CD4-positive, alpha-beta T cell treated with Interleukin-4 for 4 hours (primary cell): ENCODE measurements around the gene PPP1R12C.

Experiments used
- DNase-seq: peaks from one replicate; pipeline ENCODE4 v3.0.0-alpha.2; 2020

The PPP1R12C gene

DNA sequence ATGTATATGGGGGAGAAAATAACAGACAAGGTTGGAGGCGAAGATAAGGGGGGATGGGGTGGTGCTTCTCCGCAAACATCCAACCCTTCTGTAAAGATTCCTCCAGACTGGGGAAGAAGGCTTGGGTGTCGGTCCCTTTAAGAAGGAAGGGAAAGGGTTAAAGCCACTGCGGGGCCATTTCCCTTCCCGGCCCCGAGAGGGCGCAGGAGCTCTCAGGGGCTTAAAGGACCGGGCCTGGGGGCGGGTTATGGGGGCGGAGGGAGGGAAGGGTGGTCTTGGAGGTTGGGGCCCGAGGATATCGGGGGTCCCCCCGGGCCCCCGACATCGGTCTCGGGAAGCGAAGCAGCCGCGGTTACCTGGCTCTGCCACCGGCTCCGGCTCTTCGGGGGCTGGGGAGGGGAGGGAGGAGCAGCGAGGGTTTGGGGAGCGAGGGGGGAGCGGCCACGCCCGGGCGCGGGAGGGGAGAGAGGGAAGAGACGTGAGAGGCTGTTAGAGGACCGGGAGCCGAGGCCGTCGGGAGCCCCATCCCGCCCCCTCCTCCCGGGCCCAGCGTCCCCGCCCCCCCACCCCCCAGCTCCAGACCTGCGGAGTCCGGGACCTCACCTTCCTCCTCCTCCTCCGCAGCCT lies 28.8 kb upstream of the PPP1R12C start:
- DNase-seq, result no peak

DNA sequence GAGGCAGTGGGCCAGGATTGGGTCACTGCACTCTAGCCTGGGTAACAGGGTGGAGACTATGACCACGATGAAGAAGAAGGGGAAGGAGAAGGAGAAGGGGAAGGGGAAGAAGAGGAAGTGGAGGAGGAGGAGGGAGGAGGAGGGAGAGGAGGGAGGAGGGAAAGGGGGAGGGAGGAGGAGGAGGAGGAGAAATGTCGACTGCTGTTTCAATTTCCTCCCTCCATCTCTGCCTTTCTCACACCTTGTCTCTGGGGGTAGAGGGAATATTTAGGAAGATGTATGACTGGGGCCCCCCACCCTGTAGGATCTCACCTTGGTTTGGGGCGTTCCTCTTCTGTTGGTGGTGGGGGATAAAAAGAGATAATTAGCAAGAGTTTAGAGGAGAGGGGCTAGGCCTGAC lies 27.8 kb upstream of the PPP1R12C start:
- no peak for DNase-seq

DNA sequence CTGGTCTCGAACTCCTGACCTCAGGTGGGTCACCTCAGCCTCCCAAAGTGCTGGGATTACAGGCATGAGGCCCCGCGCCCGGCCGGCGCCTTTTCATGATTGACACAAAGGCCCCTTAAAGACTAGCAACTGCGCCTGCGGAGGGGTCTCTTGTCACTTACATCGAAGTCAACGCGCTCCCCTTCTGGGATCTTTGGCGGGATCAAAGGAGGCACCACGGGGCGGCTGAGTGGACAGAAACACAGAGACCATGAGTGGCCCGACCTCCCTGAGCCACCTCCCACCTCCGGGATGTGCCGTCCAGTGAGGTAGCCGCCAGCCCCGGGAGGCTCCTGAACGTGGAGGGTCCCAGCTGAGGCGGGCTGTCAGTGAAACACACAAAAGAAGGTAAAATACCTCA lies 24.3 kb upstream of the PPP1R12C start:
- DNase-seq, result no peak

- no peak for DNase-seq
Observed at GRCh38 chr19:55137915-55138314, 20.5 kb upstream of the PPP1R12C start.

GRCh38 chr19:55136399-55137102 lies 19.1 kb upstream of the PPP1R12C start:
- no peak for DNase-seq

DNA sequence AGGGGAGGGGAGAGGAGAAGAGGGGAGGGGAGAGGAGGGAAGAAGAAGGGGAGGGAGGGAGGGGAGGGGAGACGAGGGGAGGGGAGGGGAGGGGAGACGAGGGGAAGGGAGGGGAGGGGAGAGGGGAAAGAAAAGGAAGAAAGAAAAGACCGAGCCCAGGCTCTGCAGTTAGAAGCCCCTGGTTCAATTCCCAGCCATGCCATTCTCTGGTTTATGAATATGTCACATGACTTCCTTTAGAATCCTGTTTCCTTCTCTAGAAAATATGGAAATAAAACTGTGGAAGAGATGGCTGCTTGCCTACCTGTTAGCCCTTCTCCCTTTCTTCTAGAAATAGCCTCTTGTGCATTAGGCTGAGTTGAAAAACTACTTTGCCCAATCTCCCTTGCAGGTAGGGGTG lies 17.3 kb upstream of the PPP1R12C start:
- no peak for DNase-seq

DNA sequence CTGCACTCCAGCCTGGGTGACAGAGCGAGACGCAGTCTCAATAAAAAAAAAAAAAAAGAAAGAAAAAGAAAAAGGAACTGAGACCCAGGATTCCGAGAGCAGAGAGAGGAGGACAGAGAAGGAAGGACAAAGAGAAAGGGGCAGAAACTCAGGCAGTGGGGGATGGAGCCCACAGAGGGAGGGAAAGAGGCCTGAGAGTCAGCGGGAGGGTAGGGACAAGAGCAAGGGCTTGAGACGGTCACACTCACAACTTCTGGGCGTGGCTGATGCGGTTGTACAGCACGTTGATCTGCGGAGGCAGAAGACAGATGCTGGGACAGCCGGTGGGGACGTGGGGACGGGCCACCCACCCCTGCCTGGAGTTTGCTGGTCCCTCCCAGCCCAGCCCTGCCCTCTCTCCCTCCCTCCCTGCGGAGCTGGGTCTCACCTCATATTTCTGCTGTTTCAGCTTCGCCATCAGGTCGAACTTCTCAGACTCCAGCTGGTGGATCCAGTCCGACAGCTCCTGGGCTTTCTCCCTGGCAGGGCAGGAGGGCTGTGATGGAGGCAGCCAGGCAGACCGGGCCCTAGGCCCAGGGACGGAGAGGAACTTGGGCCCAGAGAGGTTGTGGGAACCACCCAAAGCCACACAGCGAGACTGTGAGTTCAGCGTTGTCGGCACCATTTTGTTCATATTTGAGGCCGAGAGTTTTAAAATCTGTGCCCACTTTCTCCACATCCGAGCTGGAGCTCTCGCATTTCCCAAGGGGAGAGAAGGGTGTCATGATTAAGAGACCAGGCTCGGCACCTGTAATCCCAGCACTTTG lies 16.4 kb upstream of the PPP1R12C start:
- DNase-seq, result no peak

- no peak for DNase-seq
Observed at GRCh38 chr19:55132453-55133129, 15.2 kb upstream of the PPP1R12C start.

- DNase-seq, result no peak
Observed at GRCh38 chr19:55131421-55131820, 14.0 kb upstream of the PPP1R12C start.

DNA sequence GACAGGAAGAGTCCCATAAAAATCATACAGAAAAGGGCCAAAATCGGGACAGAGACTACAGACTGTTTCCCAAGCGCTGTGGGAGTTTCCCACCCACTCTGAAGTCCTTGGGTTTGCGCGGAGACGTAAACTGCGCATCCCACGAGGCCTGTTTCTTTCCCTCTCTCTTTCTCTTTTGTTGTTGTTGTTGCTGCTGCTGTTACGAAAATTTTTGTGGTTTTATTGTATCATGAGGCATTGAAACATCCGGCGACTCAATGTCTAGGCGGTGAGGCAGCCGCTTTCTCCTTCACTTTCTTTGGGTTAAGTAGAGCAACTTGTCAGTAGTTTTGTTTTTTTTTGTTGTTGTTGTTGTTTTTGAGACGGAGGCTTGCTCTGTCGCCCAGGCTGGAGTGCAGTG lies 1.6 kb upstream of the PPP1R12C start:
- peak; percentile 4 for DNase-seq

GRCh38 chr19:55118401-55118991 lies 1.1 kb upstream of the PPP1R12C start:
- DNase-seq, result peak; percentile 15

GRCh38 chr19:55117663-55118391 lies 390 bp upstream of the PPP1R12C start:
- peak; percentile 98 for DNase-seq

GRCh38 chr19:55116232-55116858 lies 1.1 kb downstream of the PPP1R12C start:
- peak; percentile 58 for DNase-seq

DNA sequence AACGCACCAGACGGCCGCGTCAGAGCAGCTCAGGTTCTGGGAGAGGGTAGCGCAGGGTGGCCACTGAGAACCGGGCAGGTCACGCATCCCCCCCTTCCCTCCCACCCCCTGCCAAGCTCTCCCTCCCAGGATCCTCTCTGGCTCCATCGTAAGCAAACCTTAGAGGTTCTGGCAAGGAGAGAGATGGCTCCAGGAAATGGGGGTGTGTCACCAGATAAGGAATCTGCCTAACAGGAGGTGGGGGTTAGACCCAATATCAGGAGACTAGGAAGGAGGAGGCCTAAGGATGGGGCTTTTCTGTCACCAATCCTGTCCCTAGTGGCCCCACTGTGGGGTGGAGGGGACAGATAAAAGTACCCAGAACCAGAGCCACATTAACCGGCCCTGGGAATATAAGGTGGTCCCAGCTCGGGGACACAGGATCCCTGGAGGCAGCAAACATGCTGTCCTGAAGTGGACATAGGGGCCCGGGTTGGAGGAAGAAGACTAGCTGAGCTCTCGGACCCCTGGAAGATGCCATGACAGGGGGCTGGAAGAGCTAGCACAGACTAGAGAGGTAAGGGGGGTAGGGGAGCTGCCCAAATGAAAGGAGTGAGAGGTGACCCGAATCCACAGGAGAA lies 1.9 kb downstream of the PPP1R12C start:
- peak; percentile 6 for DNase-seq

DNA sequence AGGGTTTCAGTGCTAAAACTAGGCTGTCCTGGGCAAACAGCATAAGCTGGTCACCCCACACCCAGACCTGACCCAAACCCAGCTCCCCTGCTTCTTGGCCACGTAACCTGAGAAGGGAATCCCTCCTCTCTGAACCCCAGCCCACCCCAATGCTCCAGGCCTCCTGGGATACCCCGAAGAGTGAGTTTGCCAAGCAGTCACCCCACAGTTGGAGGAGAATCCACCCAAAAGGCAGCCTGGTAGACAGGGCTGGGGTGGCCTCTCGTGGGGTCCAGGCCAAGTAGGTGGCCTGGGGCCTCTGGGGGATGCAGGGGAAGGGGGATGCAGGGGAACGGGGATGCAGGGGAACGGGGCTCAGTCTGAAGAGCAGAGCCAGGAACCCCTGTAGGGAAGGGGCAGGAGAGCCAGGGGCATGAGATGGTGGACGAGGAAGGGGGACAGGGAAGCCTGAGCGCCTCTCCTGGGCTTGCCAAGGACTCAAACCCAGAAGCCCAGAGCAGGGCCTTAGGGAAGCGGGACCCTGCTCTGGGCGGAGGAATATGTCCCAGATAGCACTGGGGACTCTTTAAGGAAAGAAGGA lies 2.8 kb downstream of the PPP1R12C start:
- DNase-seq, result no peak

DNA sequence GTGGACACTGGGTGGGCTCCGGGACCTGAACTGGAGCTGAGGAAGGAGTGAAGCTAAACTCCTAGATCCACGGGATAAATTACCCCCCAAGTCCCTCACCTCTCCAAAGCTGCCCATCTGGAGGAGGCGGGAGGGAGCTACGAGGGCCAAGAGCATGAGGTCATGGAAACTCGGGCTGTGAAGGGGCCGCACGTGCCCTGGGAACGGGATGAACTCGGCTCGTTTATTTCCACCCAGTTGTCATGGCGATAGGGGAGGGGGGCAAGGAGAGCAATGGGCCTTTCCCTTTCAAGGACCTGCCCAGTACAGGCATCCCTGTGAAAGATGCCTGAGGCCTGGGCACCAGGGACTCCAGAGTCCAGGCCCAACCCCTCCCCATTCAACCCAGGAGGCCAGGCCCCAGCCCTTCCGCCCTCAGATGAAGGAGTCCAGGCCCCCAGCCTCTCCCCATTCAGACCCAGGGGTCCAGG lies 3.8 kb downstream of the PPP1R12C start:
- no peak for DNase-seq

- DNase-seq, result no peak
Observed at GRCh38 chr19:55112777-55113569, 4.5 kb downstream of the PPP1R12C start.

DNA sequence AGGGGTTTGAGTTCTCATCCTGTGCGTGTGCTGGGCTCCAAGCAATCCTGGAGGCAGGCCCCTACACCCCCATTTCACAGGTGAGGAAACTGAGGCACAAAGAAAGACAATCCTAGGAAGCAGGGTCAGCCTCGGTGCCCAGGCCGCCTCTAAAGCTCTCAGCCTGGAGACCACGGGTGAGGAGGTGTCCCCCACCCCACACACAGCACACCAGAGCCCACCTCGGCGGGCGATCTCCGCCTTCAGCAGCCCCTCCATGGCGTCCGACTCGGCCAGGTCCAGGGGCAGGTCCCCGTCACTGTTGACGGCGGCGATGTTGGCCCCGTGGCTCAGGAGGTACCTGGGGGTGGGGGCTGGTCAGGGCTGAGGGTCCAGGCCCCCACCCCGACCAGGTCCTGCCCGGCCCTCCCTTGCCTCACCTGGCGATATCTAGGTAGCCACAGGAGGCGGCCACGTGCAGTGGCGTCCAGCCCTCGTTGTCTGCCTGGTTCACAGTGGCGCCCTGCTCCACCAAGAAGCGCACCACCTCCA lies 5.1 kb downstream of the PPP1R12C start:
- no peak for DNase-seq

DNA sequence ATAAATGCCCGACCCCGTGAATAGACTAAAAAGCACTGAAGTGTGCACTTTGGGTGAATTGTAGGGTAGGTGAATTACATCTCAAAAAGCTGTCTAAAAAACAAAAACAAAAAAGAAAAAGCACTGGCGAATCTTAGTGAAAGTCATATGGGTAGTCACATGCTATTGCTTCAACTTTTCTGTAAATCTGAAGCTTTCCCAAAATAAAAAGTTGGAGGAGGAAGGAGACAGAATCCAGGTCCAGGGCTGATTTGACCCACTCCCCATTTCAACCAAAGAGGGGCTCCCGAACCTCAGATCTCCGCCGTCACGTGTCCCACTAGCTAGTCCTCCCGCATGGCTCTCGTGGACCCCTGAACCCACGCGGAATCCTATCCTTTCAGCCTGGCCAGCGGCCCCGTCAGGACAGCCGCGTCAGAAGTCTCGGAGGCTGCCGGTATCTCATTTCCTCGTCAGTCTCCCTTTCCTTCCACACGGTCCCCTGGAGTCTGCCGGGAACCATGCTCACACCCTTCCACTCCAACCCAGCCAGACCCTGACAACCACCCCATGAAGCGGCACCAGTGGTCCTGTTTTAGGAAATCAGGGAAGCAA lies 6.1 kb downstream of the PPP1R12C start:
- no peak for DNase-seq
